OCI-LY1 (cell line): ENCODE data around the gene BLNK.

ENCODE experiments used
- H2AFZ ChIP-seq: fragments of 200-600 bp; sonication (generic), shearing (Covaris generic); 2 replicates; pipeline ENCODE4 v1.6.0; 2014; ENCODE audit warnings: antibody characterized with exemption, mild to moderate bottlenecking, low read length
- H3F3A ChIP-seq: fragments of 200-600 bp; sonication (generic), shearing (Covaris generic); 2 replicates; pipeline ENCODE4 v1.6.0; 2014; ENCODE audit warnings: mild to moderate bottlenecking, antibody characterized with exemption, low read length, moderate library complexity; ENCODE audit not compliant: insufficient read depth
- H3K27ac ChIP-seq: fragments of 200-600 bp; sonication (generic); 2 replicates; pipeline ENCODE4 v1.5.1; 2014; ENCODE audit warnings: low read length, mixed run types, mild to moderate bottlenecking, low read depth; ENCODE audit not compliant: poor library complexity, severe bottlenecking
- H3K27me3 ChIP-seq: fragments of 200-600 bp; sonication (generic); 2 replicates; pipeline ENCODE4 v1.6.0; 2014; ENCODE audit warnings: antibody characterized with exemption, mild to moderate bottlenecking, low read length, moderate library complexity; ENCODE audit not compliant: insufficient read depth
- H3K36me3 ChIP-seq: fragments of 200-600 bp; sonication (generic); 2 replicates; pipeline ENCODE4 v1.6.1; 2014; ENCODE audit warnings: mild to moderate bottlenecking, antibody characterized with exemption, low read length, moderate library complexity, mixed read lengths; ENCODE audit not compliant: insufficient read depth
- H3K4me1 ChIP-seq: fragments of 200-600 bp; sonication (generic); 2 replicates; pipeline ENCODE4 v1.5.1; 2014; ENCODE audit warnings: mild to moderate bottlenecking, low read length, moderate library complexity; ENCODE audit not compliant: insufficient read depth, severe bottlenecking
- H3K4me2 ChIP-seq: fragments of 200-600 bp; sonication (generic), shearing (Covaris generic); 2 replicates; pipeline ENCODE4 v1.6.1; 2014; ENCODE audit warnings: low read length
- H3K4me3 ChIP-seq: fragments of 200-600 bp; sonication (generic); 2 replicates; pipeline ENCODE4 v1.5.1; 2014; ENCODE audit warnings: low read length, low read depth, mild to moderate bottlenecking, mixed read lengths; ENCODE audit not compliant: poor library complexity, severe bottlenecking
- H3K79me2 ChIP-seq: fragments of 200-600 bp; shearing (Covaris generic); 2 replicates; pipeline ENCODE4 v1.6.1; 2016; ENCODE audit warnings: mixed run types, low read length, mixed read lengths; ENCODE audit not compliant: insufficient read depth
- H3K9ac ChIP-seq: fragments of 200-600 bp; sonication (generic), shearing (Covaris generic); 2 replicates; pipeline ENCODE4 v1.6.1; 2014; ENCODE audit warnings: mild to moderate bottlenecking, low read length, mixed read lengths
- H3K9me2 ChIP-seq: fragments of 200-600 bp; sonication (generic), shearing (Covaris generic); 2 replicates; pipeline ENCODE4 v1.6.1; 2014; ENCODE audit warnings: low read depth, mild to moderate bottlenecking, low read length, mixed read lengths
- H3K9me3 ChIP-seq: fragments of 200-600 bp; shearing (Covaris generic); 2 replicates; pipeline ENCODE4 v1.6.1; 2014; ENCODE audit warnings: low read length, mixed read lengths
- H4K20me1 ChIP-seq: fragments of 200-600 bp; sonication (generic), shearing (Covaris generic); 2 replicates; pipeline ENCODE4 v1.6.0; 2016; ENCODE audit warnings: mild to moderate bottlenecking, low read length; ENCODE audit not compliant: insufficient read depth
- EZH2 ChIP-seq: fragments of 200-600 bp; sonication (generic), shearing (Covaris generic); IDR thresholded peaks from 2 replicates; pipeline ENCODE4 v1.8.0; 2017; ENCODE audit warnings: borderline replicate concordance, mixed run types, mild to moderate bottlenecking, antibody characterized with exemption, low read length, moderate library complexity, mixed read lengths
- TF ChIP-seq, protein P1 (sequence below): fragments of 200-600 bp; sonication (generic), shearing (Covaris generic); IDR thresholded peaks from 2 replicates; pipeline ENCODE4 v1.5.1; 2017; ENCODE audit warnings: mild to moderate bottlenecking, antibody characterized with exemption, low read length, moderate library complexity, mixed read lengths

Gene BLNK

DNA sequence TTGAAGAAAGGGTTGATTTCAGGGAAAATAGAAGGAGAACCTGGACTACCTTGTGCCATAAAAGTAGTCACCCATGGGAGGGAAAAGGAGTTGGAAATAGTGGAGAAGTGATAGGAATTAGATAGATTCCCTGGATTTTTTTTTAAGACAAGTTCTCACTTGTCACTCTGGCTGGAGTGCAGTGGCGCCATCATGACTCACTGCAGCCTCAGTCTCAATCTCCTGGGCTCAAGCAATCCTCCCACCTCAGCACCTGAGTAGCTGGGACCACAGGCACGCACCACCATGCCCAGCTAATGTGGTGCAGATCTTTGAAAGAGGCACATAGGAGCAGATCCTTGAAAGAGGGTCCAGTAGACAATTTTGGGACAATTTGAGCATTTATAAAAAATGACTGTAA is 9.5 kb upstream of the BLNK start:
- Histone ChIP-seq H3K9me2 (no peaks in the 10 kb centered on the region), H3K79me2 (no peaks in the 10 kb centered on the region), H3K36me3 (no peaks in the 10 kb centered on the region), H3F3A (no peaks in the 10 kb centered on the region), H3K27ac (peak overlapping the region; percentile 15), H4K20me1 (no peaks in the 10 kb centered on the region), H3K4me2 (no peak overlapping the region), H3K4me3 (no peak overlapping the region), H2AFZ (no peak overlapping the region), H3K27me3 (no peaks in the 10 kb centered on the region), H3K4me1 (peaks cover 60% of the 10 kb centered on the region), H3K9ac (no peak overlapping the region), H3K9me3 (no peaks in the 10 kb centered on the region)
- TF ChIP-seq, protein P1, sequence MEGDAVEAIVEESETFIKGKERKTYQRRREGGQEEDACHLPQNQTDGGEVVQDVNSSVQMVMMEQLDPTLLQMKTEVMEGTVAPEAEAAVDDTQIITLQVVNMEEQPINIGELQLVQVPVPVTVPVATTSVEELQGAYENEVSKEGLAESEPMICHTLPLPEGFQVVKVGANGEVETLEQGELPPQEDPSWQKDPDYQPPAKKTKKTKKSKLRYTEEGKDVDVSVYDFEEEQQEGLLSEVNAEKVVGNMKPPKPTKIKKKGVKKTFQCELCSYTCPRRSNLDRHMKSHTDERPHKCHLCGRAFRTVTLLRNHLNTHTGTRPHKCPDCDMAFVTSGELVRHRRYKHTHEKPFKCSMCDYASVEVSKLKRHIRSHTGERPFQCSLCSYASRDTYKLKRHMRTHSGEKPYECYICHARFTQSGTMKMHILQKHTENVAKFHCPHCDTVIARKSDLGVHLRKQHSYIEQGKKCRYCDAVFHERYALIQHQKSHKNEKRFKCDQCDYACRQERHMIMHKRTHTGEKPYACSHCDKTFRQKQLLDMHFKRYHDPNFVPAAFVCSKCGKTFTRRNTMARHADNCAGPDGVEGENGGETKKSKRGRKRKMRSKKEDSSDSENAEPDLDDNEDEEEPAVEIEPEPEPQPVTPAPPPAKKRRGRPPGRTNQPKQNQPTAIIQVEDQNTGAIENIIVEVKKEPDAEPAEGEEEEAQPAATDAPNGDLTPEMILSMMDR, result no peak
- no peak for TF ChIP-seq EZH2

DNA sequence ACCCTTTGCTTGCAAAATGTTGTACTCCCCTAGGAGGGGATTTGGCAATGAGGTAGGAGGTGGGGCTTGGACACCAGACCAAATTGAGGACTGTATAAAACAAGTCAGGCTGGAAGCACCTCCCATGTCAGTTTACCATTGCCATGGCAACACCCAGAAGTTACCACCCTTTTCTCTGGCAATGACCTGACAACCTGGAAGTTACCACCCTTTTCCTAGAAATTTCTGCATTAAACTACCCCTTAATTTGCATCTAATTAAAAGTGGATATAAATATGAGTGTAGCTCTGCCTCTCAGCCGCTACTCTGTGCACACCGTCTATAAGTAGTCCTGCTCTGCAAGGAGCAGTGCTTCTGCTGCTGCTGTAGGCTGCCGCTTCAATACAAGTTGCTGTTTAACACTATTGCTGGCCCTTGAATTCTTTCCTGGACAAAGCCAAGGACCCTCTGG is 7.8 kb upstream of the BLNK start:
- Histone ChIP-seq H3K9me3 (no peaks in the 10 kb centered on the region), H3K9ac (no peak overlapping the region), H4K20me1 (no peaks in the 10 kb centered on the region), H3K27ac (peak overlapping the region; percentile 15), H2AFZ (no peak overlapping the region), H3K27me3 (no peaks in the 10 kb centered on the region), H3F3A (peaks cover 1% of the 10 kb centered on the region; the same call in 1 of the 2 replicates), H3K4me3 (no peak overlapping the region), H3K4me1 (peaks cover 54% of the 10 kb centered on the region), H3K9me2 (no peaks in the 10 kb centered on the region), H3K4me2 (no peak overlapping the region; the same call in 1 of the 2 replicates), H3K79me2 (no peaks in the 10 kb centered on the region), H3K36me3 (no peaks in the 10 kb centered on the region)
- TF ChIP-seq EZH2, result no peak
- TF ChIP-seq, protein P1, result no peak

DNA sequence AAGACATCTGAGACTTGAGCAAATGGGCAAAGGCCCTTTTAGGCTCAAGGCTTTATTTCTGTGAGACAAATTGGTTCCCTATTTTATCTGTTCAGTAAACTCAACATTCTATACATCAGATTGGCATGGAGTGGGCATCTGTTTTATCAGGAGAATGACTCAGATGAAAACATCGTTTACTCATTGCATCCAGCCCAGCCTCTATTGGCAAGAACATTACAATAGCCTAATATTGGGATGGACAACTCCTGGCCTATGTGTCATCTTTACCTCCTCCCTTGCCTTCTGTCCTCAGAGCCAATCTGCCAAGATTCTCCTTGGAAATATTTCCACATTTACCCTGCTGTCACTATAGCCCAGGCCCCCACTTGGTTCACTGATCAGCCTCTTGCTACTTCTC is 5.5 kb upstream of the BLNK start:
- Histone ChIP-seq H3K9ac (no peak overlapping the region), H3F3A (peaks cover 5% of the 10 kb centered on the region; the same call in 1 of the 2 replicates), H3K9me3 (no peaks in the 10 kb centered on the region), H3K27ac (peak overlapping the region; percentile 81), H3K36me3 (no peaks in the 10 kb centered on the region), H3K4me2 (no peak overlapping the region), H3K4me3 (no peak overlapping the region), H3K27me3 (no peaks in the 10 kb centered on the region), H3K79me2 (no peaks in the 10 kb centered on the region), H4K20me1 (no peaks in the 10 kb centered on the region), H2AFZ (no peak overlapping the region), H3K4me1 (peaks cover 63% of the 10 kb centered on the region), H3K9me2 (no peaks in the 10 kb centered on the region)
- TF ChIP-seq EZH2, result no peak
- TF ChIP-seq, protein P1, result no peak
